Fibroblast of skin of scalp (primary cell): ENCODE results near the gene ANKFN1.

ENCODE experiments used
- DNase-seq: peaks from one replicate; pipeline ENCODE4 v3.0.0-alpha.2; 2013

Gene ANKFN1

GRCh38 chr17:56291226-56291805, 138.0 kb downstream of the ANKFN1 start:
- DNase-seq: no peak

GRCh38 chr17:56292010-56292409, 138.7 kb downstream of the ANKFN1 start:
- peak; percentile 60 for DNase-seq

- DNase-seq: no peak
Measured at GRCh38 chr17:56292578-56292977, 139.3 kb downstream of the ANKFN1 start.

GRCh38 chr17:56297184-56297583, 143.9 kb downstream of the ANKFN1 start:
- peak; percentile 44 for DNase-seq

- DNase-seq: no peak
Measured at GRCh38 chr17:56298846-56299245, 145.6 kb downstream of the ANKFN1 start.

- no peak for DNase-seq
Measured at GRCh38 chr17:56300144-56300543, 146.9 kb downstream of the ANKFN1 start.

GRCh38 chr17:56305007-56305406, 151.7 kb downstream of the ANKFN1 start:
- DNase-seq: no peak

GRCh38 chr17:56309897-56310296, 156.6 kb downstream of the ANKFN1 start:
- DNase-seq: no peak

GRCh38 chr17:56310782-56311181, 157.5 kb downstream of the ANKFN1 start:
- DNase-seq: no peak

GRCh38 chr17:56313201-56313600, 159.9 kb downstream of the ANKFN1 start:
- no peak for DNase-seq

- DNase-seq: no peak
Measured at GRCh38 chr17:56314026-56314425, 160.8 kb downstream of the ANKFN1 start.

- no peak for DNase-seq
Measured at GRCh38 chr17:56314984-56315602, 161.8 kb downstream of the ANKFN1 start.

- DNase-seq: no peak
Measured at GRCh38 chr17:56316604-56317003, 163.3 kb downstream of the ANKFN1 start.

- DNase-seq: no peak
Measured at GRCh38 chr17:56317351-56318208, 164.3 kb downstream of the ANKFN1 start.

- DNase-seq: peak; percentile 50
Measured at GRCh38 chr17:56319531-56319930, 166.3 kb downstream of the ANKFN1 start.

- DNase-seq: no peak
Measured at GRCh38 chr17:56320443-56320842, 167.2 kb downstream of the ANKFN1 start.

GRCh38 chr17:56322991-56323390, 169.7 kb downstream of the ANKFN1 start:
- DNase-seq: no peak

GRCh38 chr17:56324676-56325075, 171.4 kb downstream of the ANKFN1 start:
- no peak for DNase-seq

- no peak for DNase-seq
Measured at GRCh38 chr17:56325313-56326000, 172.2 kb downstream of the ANKFN1 start.

GRCh38 chr17:56326001-56326359, 172.7 kb downstream of the ANKFN1 start:
- DNase-seq: no peak

GRCh38 chr17:56347639-56348038, 194.4 kb downstream of the ANKFN1 start:
- DNase-seq: no peak

- no peak for DNase-seq
Measured at GRCh38 chr17:56350592-56350991, 197.3 kb downstream of the ANKFN1 start.

- no peak for DNase-seq
Measured at GRCh38 chr17:56351675-56352074, 198.4 kb downstream of the ANKFN1 start.
